Endothelial cell of umbilical vein (primary cell): ENCODE measurements around the gene ZNF615.

Experiments used
- CTCF ChIP-seq, 2 donors: IDR thresholded peaks; 1 replicate in 1 of 2; 2 replicates in 1 of 2; pipeline ENCODE4 v1.5.1; 2011; ENCODE audit warnings: low read length in 2 of 2, mild to moderate bottlenecking in 2 of 2, moderate library complexity in 2 of 2, control low read depth in 1 of 2, inconsistent platforms in 1 of 2, low read depth in 1 of 2; ENCODE audit not compliant: insufficient read depth in 1 of 2; ENCODE audit errors: extremely low read depth in 1 of 2
- EZH2 ChIP-seq: IDR thresholded peaks from 2 replicates; pipeline ENCODE4 v1.6.1; 2012; ENCODE audit warnings: borderline replicate concordance, low read depth, mild to moderate bottlenecking, moderate library complexity, low read length, inconsistent platforms; ENCODE audit not compliant: severe bottlenecking
- JUN ChIP-seq: IDR thresholded peaks from 2 replicates; pipeline ENCODE4 v1.6.1; 2011; ENCODE audit warnings: borderline replicate concordance, low read depth; ENCODE audit not compliant: insufficient read length, insufficient read depth
- POLR2AphosphoS5 ChIP-seq: IDR thresholded peaks from 2 replicates; pipeline ENCODE4 v1.6.1; 2012; ENCODE audit warnings: low read depth, mild to moderate bottlenecking, control low read depth, low read length, moderate library complexity; ENCODE audit not compliant: insufficient read depth

GRCh38 chr19:52034051-52034728 is 26.2 kb upstream of the ZNF615 start:
- no peak for TF ChIP-seq POLR2AphosphoS5
- TF ChIP-seq CTCF (IDR thresholded peaks at IDR 0.05; ENCODE audit: extremely low read depth in 1 of 2, insufficient read depth in 1 of 2, low read depth in 1 of 2, low read length in 2 of 2): no peak
- no peak for TF ChIP-seq EZH2
- TF ChIP-seq JUN: no peak
